Keratinocyte (primary cell): ENCODE results near the gene CDYL.

Experiments
- CTCF ChIP-seq, 3 experiments: IDR thresholded peaks in 1 of 3; conservative IDR thresholded peaks in 1 of 3; optimal IDR thresholded peaks in 1 of 3; 2 replicates in 2 of 3; 3 replicates in 1 of 3; pipeline versions ENCODE3 to v1.5.1; 2011; ENCODE audit warnings: low read length in 3 of 3, mild to moderate bottlenecking in 3 of 3, moderate library complexity in 2 of 3, control low read depth in 1 of 3, inconsistent platforms in 1 of 3; ENCODE audit not compliant: insufficient read depth in 2 of 3; ENCODE audit errors: extremely low read depth in 1 of 3
- EZH2 ChIP-seq: IDR thresholded peaks from one replicate; pipeline ENCODE4 v1.6.1; 2012; ENCODE audit warnings: inconsistent platforms, mild to moderate bottlenecking, low read length, moderate library complexity

DNA sequence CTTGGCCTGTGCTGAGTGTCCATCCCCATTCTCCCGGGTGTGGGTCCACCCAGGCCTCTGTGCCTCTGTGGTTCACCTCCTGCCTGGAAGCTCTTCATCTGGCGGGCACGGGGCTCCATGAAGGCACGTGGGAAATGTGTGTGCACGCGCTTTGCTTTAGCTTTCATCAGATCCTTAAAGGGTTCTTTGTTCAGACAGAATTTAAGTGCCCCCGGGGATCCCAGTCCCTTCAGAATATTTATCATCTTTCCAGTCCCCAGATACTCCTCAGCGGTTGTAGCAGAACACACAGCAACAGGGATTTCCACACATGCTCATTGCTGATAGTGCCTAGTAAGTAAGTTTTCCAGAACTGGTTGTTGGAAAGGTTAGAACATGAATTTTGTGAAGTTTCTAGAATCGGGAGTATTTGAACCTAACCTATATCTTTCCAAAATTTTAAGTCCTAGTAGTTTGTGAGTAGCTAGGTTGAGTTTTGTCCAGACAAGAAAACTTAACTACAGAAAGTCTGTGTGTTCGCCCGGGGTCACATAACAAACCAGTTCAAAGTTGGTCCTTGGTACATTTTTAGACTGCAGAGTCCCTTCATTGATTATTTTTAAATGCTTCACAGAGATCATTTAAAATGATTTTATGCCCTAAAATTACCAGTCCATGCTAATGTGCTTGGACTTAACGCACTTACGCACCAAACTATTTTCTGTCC, 159.9 kb downstream of the CDYL start:
- TF ChIP-seq CTCF (optimal IDR thresholded peaks at IDR 0.05 in 1 of 3, IDR thresholded peaks at IDR 0.05 in 1 of 3, conservative IDR thresholded peaks at IDR 0.05 in 1 of 3; ENCODE audit: extremely low read depth in 1 of 3, insufficient read depth in 2 of 3, low read length in 3 of 3) (no peak), EZH2 (no peak)
